Activated naive CD4-positive, alpha-beta T cell treated with anti-CD3 and anti-CD28 coated beads, Interleukin-2, amount 10 ng/mL, durations not matched to agents 7 days and 5 days (primary cell): ENCODE results near the gene HNF4A.

Source experiments
- CTCF ChIA-PET: fragments of 350-600 bp; sonication (Branson Sonifier 250); formaldehyde crosslinking; loops from one replicate; lab custom pipeline; 2021; ENCODE audit warnings: antibody characterized with exemption; lab: Charles Lee
- DNase-seq: peaks from one replicate; pipeline ENCODE4 v3.0.0-alpha.2; 2020
- H3K27ac Mint-ChIP-seq: one replicate; pipeline ENCODE4 v1.8.0; 2021; ENCODE audit warnings: mild to moderate bottlenecking, moderate library complexity, mixed read lengths
- H3K27me3 Mint-ChIP-seq: one replicate; pipeline ENCODE4 v1.8.0; 2021; ENCODE audit warnings: mild to moderate bottlenecking, mixed read lengths
- H3K36me3 Mint-ChIP-seq: one replicate; pipeline ENCODE4 v1.8.0; 2021; ENCODE audit warnings: mixed read lengths
- H3K4me1 Mint-ChIP-seq: one replicate; pipeline ENCODE4 v1.8.0; 2021; ENCODE audit warnings: mixed read lengths
- H3K4me3 Mint-ChIP-seq: one replicate; pipeline ENCODE4 v1.8.0; 2021; ENCODE audit warnings: mild to moderate bottlenecking, moderate library complexity, mixed read lengths
- H3K9me3 Mint-ChIP-seq: one replicate; pipeline ENCODE4 v1.8.0; 2021; ENCODE audit warnings: mixed read lengths

HNF4A gene

DNA sequence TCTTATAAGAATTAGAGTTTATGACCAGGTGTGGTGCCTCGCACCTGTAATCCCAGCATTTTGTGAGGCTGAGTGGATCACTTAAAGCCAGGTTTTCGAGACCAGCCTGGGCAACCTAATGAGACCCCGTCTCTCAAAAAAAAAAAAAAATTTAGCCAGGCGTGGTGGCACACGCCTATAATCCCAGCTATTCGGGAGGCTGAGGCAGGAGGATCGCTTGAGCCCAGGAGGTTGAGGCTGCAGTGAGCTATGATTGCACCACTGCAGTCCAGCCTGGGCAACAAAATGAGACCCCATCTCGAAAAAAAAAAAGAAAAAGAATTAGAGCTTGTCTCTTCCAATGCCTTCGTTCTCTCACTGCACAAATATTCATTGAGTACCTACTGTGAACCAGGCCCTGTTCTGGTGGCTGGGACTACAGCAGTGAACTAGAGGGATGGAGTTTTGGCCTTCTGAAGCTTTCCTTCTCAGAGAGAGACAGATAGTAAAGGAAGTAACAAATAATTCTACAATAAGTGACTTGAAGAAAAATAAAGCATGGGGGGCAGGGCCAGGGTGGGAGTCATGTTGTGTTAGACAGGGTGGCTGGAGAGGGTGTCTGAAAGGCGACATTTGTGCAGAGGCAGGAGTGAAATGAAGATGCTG lies 56.4 kb downstream of the HNF4A start:
- Mint-ChIP-seq H3K27ac (no peak overlapping the region), H3K9me3 (no peaks in the 10 kb centered on the region), H3K36me3 (no peaks in the 10 kb centered on the region), H3K4me1 (no peaks in the 10 kb centered on the region), H3K4me3 (no peak overlapping the region), H3K27me3 (peaks cover 34% of the 10 kb centered on the region)
- no peak for DNase-seq
- CTCF ChIA-PET: no interaction called here

GRCh38 chr20:44412402-44413144 lies 57.1 kb downstream of the HNF4A start:
- Mint-ChIP-seq H3K36me3 (no peaks in the 10 kb centered on the region), H3K27ac (no peak overlapping the region), H3K4me3 (no peak overlapping the region), H3K4me1 (no peaks in the 10 kb centered on the region), H3K9me3 (no peaks in the 10 kb centered on the region), H3K27me3 (peaks cover 34% of the 10 kb centered on the region)
- CTCF ChIA-PET: no interaction called here
- DNase-seq: no peak

DNA sequence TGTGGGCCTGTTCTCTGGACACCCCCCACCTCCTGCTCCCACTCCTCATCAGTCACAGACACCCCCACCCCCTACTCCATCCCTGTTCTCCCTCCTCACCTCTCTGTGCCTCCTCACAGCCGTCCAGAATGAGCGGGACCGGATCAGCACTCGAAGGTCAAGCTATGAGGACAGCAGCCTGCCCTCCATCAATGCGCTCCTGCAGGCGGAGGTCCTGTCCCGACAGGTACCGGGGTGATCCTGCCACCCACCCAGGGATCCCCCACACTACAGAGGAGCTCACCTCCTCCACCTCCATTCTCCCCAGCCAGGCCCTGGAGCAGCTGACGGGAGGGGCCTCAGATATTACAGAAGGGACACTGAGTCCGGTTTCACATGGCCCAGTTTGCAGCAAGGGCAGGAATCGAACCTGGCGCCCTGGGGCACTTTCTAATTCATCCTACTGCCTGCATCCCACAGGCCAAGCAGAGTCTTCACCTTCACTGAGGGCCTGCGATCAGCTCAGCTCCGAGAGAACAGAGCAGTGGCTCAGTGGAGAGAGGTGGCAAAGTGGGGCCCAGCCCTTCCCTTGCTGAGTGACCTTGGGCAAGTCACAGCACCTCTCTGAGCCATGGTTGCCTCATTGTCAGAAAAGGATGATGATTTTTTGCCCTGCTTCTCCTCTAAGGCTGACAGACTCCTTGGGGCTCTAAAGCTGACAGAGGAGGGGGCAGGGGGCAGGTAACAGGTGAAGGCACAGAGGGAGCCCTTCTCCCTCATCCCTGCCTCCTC lies 58.3 kb downstream of the HNF4A start:
- no peaks in the 10 kb centered on the region for H3K36me3 Mint-ChIP-seq
- H3K27me3 Mint-ChIP-seq: peaks cover 31% of the 10 kb centered on the region
- H3K9me3 Mint-ChIP-seq: no peaks in the 10 kb centered on the region
- CTCF ChIA-PET: interaction anchor here (1.2 kb wide), 1 partner anchor 29 kb away, joined by 6 read pairs; no protein-coding TSS in a partner anchor
- no peak for DNase-seq
- H3K4me3 Mint-ChIP-seq: no peak overlapping the region
- no peak overlapping the region for H3K27ac Mint-ChIP-seq
- H3K4me1 Mint-ChIP-seq: no peaks in the 10 kb centered on the region

DNA sequence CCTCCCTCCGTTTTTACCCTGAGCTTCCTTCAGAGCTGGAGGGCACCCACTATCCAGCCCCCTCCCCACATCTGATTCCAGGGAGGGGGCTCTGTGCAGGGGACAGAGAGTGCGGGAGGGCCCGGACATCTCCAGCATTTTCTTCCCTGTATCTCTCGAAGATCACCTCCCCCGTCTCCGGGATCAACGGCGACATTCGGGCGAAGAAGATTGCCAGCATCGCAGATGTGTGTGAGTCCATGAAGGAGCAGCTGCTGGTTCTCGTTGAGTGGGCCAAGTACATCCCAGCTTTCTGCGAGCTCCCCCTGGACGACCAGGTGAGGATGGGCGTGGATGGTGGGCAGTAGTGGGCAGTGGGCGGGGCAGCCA lies 58.8 kb downstream of the HNF4A start:
- Mint-ChIP-seq H3K9me3 (no peaks in the 10 kb centered on the region), H3K36me3 (no peaks in the 10 kb centered on the region), H3K27me3 (peaks cover 30% of the 10 kb centered on the region), H3K27ac (no peak overlapping the region), H3K4me3 (no peak overlapping the region), H3K4me1 (no peaks in the 10 kb centered on the region)
- CTCF ChIA-PET: interaction anchor here (1.2 kb wide), 1 partner anchor 29 kb away, joined by 6 read pairs; no protein-coding TSS in a partner anchor
- no peak for DNase-seq

DNA sequence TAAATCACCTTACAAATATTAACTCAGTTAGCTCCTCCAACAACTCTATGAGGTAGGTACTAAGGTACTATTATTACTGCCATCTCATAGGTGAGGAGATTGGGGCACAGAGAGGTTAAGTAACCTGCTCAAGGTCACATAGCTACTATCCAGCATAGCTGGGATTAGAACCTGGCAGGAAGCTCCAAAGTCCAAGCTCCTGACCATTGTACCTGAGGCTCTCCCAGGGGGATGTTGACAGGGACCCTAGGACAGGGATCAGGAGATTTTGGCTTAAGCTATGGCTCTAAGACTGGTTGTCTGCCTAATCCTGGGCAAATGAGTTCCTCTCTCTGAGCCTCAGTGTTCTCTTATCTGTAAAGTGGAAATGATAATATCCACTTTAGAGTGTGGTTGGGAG lies 59.3 kb downstream of the HNF4A start:
- Mint-ChIP-seq H3K4me3 (no peak overlapping the region), H3K27me3 (peaks cover 33% of the 10 kb centered on the region), H3K27ac (no peak overlapping the region), H3K36me3 (no peaks in the 10 kb centered on the region), H3K9me3 (no peaks in the 10 kb centered on the region), H3K4me1 (no peaks in the 10 kb centered on the region)
- CTCF ChIA-PET: interaction anchor here (0.8 to 1.2 kb wide), 2 partner anchors 30 to 196 kb away, joined by 3 to 6 read pairs; no protein-coding TSS in a partner anchor
- no peak for DNase-seq

- no peak for DNase-seq
- Mint-ChIP-seq H3K27ac (no peak overlapping the region), H3K4me1 (no peaks in the 10 kb centered on the region), H3K9me3 (no peaks in the 10 kb centered on the region), H3K4me3 (no peak overlapping the region), H3K27me3 (peaks cover 37% of the 10 kb centered on the region), H3K36me3 (no peaks in the 10 kb centered on the region)
- CTCF ChIA-PET: no interaction called here
These were observed 60.6 kb downstream of the HNF4A start for GRCh38 chr20:44415833-44416715.

- CTCF ChIA-PET: no interaction called here
- no peak overlapping the region for H3K4me3 Mint-ChIP-seq
- no peaks in the 10 kb centered on the region for H3K9me3 Mint-ChIP-seq
- no peaks in the 10 kb centered on the region for H3K4me1 Mint-ChIP-seq
- no peak overlapping the region for H3K27ac Mint-ChIP-seq
- DNase-seq: no peak
- H3K36me3 Mint-ChIP-seq: no peaks in the 10 kb centered on the region
- peaks cover 25% of the 10 kb centered on the region for H3K27me3 Mint-ChIP-seq
These were observed 62.8 kb downstream of the HNF4A start for GRCh38 chr20:44418069-44418905.

DNA sequence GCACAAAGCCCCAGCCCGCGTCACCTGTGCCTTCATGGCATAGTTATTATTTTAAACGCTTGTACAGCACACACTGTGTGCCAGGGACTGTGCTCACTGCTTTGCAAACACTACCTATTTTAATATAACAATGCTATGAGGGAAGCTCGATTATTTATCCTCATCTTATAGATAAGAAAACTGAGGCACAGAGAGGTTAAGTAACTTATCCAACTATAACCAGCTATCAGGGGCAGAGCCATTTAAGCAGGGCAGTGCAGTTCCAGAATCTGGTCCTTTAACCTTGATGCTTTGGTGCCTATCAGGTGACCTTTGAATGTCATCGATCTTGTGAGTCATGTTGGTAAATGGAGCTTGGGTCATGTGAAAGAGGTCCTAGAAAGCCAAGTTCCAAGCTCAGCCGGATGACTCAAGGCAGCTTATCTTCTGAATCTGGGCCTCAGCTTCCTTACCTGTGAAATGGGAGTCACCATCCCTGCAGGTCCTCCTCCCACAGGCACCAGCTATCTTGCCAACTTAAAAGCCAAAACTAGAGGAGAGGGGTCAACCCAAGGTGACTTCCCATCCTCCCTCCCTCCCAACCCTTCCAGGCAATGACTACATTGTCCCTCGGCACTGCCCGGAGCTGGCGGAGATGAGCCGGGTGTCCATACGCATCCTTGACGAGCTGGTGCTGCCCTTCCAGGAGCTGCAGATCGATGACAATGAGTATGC lies 63.8 kb downstream of the HNF4A start:
- CTCF ChIA-PET: interaction anchor here (0.7 to 0.8 kb wide), 2 partner anchors 35 to 191 kb away, joined by 3 read pairs; no protein-coding TSS in a partner anchor
- H3K4me1 Mint-ChIP-seq: no peaks in the 10 kb centered on the region
- no peak for DNase-seq
- H3K27me3 Mint-ChIP-seq: peaks cover 20% of the 10 kb centered on the region
- no peak overlapping the region for H3K27ac Mint-ChIP-seq
- no peak overlapping the region for H3K4me3 Mint-ChIP-seq
- H3K9me3 Mint-ChIP-seq: no peaks in the 10 kb centered on the region
- H3K36me3 Mint-ChIP-seq: no peaks in the 10 kb centered on the region

GRCh38 chr20:44420497-44420896 lies 65.0 kb downstream of the HNF4A start:
- CTCF ChIA-PET: no interaction called here
- H3K36me3 Mint-ChIP-seq: no peaks in the 10 kb centered on the region
- DNase-seq: no peak
- peaks cover 20% of the 10 kb centered on the region for H3K27me3 Mint-ChIP-seq
- no peaks in the 10 kb centered on the region for H3K4me1 Mint-ChIP-seq
- no peak overlapping the region for H3K27ac Mint-ChIP-seq
- no peak overlapping the region for H3K4me3 Mint-ChIP-seq
- no peaks in the 10 kb centered on the region for H3K9me3 Mint-ChIP-seq

- H3K9me3 Mint-ChIP-seq: no peaks in the 10 kb centered on the region
- H3K4me1 Mint-ChIP-seq: no peaks in the 10 kb centered on the region
- CTCF ChIA-PET: no interaction called here
- no peak overlapping the region for H3K4me3 Mint-ChIP-seq
- no peak for DNase-seq
- H3K36me3 Mint-ChIP-seq: no peaks in the 10 kb centered on the region
- H3K27me3 Mint-ChIP-seq: peaks cover 14% of the 10 kb centered on the region
- no peak overlapping the region for H3K27ac Mint-ChIP-seq
These were observed 66.6 kb downstream of the HNF4A start for GRCh38 chr20:44422083-44422482.

- CTCF ChIA-PET: no interaction called here
- Mint-ChIP-seq H3K27me3 (peaks cover 14% of the 10 kb centered on the region), H3K4me3 (no peak overlapping the region), H3K9me3 (no peaks in the 10 kb centered on the region), H3K27ac (no peak overlapping the region), H3K36me3 (no peaks in the 10 kb centered on the region), H3K4me1 (no peaks in the 10 kb centered on the region)
- DNase-seq: no peak
These were observed 68.0 kb downstream of the HNF4A start for GRCh38 chr20:44423480-44423879.

DNA sequence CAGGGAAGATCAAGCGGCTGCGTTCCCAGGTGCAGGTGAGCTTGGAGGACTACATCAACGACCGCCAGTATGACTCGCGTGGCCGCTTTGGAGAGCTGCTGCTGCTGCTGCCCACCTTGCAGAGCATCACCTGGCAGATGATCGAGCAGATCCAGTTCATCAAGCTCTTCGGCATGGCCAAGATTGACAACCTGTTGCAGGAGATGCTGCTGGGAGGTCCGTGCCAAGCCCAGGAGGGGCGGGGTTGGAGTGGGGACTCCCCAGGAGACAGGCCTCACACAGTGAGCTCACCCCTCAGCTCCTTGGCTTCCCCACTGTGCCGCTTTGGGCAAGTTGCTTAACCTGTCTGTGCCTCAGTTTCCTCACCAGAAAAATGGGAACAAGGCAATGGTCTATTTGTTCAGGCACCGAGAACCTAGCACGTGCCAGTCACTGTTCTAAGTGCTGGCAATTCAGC lies 68.6 kb downstream of the HNF4A start:
- Mint-ChIP-seq H3K4me3 (no peak overlapping the region), H3K36me3 (no peaks in the 10 kb centered on the region), H3K27ac (no peak overlapping the region), H3K4me1 (no peaks in the 10 kb centered on the region), H3K27me3 (peaks cover 14% of the 10 kb centered on the region), H3K9me3 (no peaks in the 10 kb centered on the region)
- CTCF ChIA-PET: no interaction called here
- no peak for DNase-seq
